HG03025 (cell line): Measurements from ENCODE around the gene PPP1R14D.

Experiments
- ATAC-seq: cut with Tn5 transposase; IDR thresholded peaks from one replicate; pipeline ENCODE4 v1.9.1; 2021; ENCODE audit warnings: mild to moderate bottlenecking, moderate library complexity; ENCODE audit not compliant: unreplicated experiment, low FRiP score

Gene PPP1R14D

DNA sequence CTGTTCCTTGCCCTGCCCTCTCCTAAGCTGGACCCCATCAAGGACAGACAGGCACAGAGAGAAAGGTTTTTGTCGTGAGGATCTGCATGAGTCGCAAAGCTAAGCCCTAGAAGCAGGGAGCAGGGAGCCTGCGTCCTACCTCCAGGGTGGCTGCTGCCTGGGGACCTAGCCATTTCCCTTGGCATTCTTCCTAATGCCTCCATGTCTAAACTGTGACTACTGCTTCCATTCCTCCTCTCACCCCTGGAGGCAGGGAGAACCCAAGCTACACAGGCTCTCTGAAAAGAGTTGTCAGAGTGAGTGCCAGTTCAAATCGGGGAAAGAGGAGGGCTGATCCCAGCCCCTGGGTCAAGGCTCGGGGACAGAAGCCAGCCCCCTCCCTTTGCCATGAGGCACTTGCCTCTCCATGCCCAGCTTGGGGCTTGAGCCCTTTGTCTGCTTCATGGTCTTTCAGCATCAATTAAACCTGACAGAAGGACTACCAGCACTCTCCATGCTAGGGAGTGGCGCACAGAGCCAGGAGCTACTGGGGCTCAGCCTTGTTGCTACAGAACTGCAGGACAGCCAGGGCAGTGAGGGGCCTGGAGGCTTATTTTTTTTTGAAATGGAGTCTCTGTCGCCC is 62.2 kb downstream of the PPP1R14D start:
- no peak for ATAC-seq
